Common myeloid progenitor, CD34-positive (primary cell): ENCODE results near the gene WWOX.

Source experiments
- CTCF ChIA-PET: fragments of 350-600 bp; sonication (Branson Sonifier 250); formaldehyde crosslinking; loops from one replicate; lab custom pipeline; 2021; ENCODE audit warnings: antibody characterized with exemption; lab: Charles Lee
- POLR2A ChIA-PET: fragments of 350-600 bp; sonication (Branson Sonifier 250); formaldehyde crosslinking; loops from one replicate; lab custom pipeline; 2021; ENCODE audit warnings: antibody characterized with exemption; lab: Charles Lee
- DNase-seq, 3 donors: peaks; one replicate each; pipeline versions ENCODE4 v3.0.0 to v3.0.0-alpha.2; 2013
- H3K27ac ChIP-seq, 2 experiments: 1 replicate in 1 of 2; 2 replicates in 1 of 2; pipeline ENCODE4 v1.7.0; 2013; ENCODE audit warnings: inconsistent platforms in 2 of 2, low read length in 2 of 2, mild to moderate bottlenecking in 2 of 2, low read depth in 1 of 2, moderate library complexity in 1 of 2; ENCODE audit not compliant: severe bottlenecking in 2 of 2, insufficient read depth in 1 of 2, poor library complexity in 1 of 2
- H3K27me3 ChIP-seq, 5 experiments: replicated peaks in 2 of 5; 1 replicate in 3 of 5; 2 replicates in 2 of 5; pipeline versions ENCODE4 v1.6.1 to v1.7.0; 2013; ENCODE audit warnings: low read length in 4 of 5, mild to moderate bottlenecking in 2 of 5, moderate library complexity in 2 of 5, inconsistent platforms in 1 of 5; ENCODE audit not compliant: insufficient read depth in 5 of 5, control insufficient read depth in 4 of 5
- H3K36me3 ChIP-seq, 4 experiments: 1 replicate in 2 of 4; 2 replicates in 2 of 4; pipeline versions ENCODE4 v1.6.1 to v1.7.0; 2013; ENCODE audit warnings: low read length in 3 of 4, control low read depth in 1 of 4, mild to moderate bottlenecking in 1 of 4; ENCODE audit not compliant: control insufficient read depth in 4 of 4, insufficient read depth in 4 of 4
- H3K4me1 ChIP-seq, 4 experiments: 1 replicate in 3 of 4; 2 replicates in 1 of 4; pipeline versions ENCODE4 v1.6.1 to v1.7.1; 2013; ENCODE audit warnings: low read length in 3 of 4, mild to moderate bottlenecking in 3 of 4, control low read depth in 1 of 4, inconsistent platforms in 1 of 4, moderate library complexity in 1 of 4; ENCODE audit not compliant: control insufficient read depth in 4 of 4, insufficient read depth in 4 of 4; ENCODE audit errors: control extremely low read depth in 1 of 4
- H3K4me3 ChIP-seq, 7 experiments: 1 replicate in 4 of 7; 2 replicates in 3 of 7; pipeline versions ENCODE4 v1.5.1 to v1.7.0; 2013; ENCODE audit warnings: mild to moderate bottlenecking in 7 of 7, low read length in 6 of 7, moderate library complexity in 6 of 7, inconsistent platforms in 2 of 7, low read depth in 2 of 7, control low read depth in 1 of 7; ENCODE audit not compliant: insufficient read depth in 4 of 7, control insufficient read depth in 1 of 7; ENCODE audit errors: extremely low read depth in 1 of 7
- H3K9me3 ChIP-seq, 5 experiments: 1 replicate in 4 of 5; 2 replicates in 1 of 5; pipeline versions ENCODE4 v1.6.1 to v1.7.1; 2013; ENCODE audit warnings: low read length in 4 of 5, mild to moderate bottlenecking in 2 of 5, inconsistent platforms in 1 of 5, low read depth in 1 of 5, moderate library complexity in 1 of 5; ENCODE audit not compliant: control insufficient read depth in 4 of 5, insufficient read depth in 2 of 5; ENCODE audit errors: control extremely low read depth in 1 of 5
- WGBS: methylation state at CpG from one replicate; pipeline ENCODE4 v1.1.5; 2013; ENCODE audit not compliant: insufficient coverage; 5-methylcytosine and 5-hydroxymethylcytosine counted together

The WWOX gene

DNA sequence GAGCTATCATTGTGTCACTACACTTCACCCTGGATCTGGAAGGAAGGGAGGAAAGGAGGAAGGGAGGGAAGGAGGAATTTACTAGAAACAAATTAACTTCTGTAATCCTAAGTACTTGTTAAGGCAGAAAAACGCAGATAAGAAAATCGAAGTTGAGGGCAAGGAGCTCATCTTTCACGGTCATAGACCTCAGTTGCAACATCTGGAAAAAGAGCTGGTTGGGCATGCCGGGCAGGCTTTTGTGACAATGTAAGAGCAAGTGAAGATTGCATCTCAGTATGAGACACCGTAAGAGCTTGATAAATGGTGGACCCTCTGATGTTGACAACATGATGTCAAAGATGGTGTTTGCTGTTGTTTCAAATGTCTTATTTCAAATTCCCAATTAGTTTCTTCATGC lies 779.6 kb downstream of the WWOX start:
- Histone ChIP-seq H3K27ac (no peak overlapping the region), H3K9me3 (no peaks in the 10 kb centered on the region), H3K4me1 (peaks cover 0 to 2% (median 1%) of the 10 kb centered on the region in 4 experiments), H3K4me3 (no peak overlapping the region), H3K36me3 (no peaks in the 10 kb centered on the region), H3K27me3 (no peaks in the 10 kb centered on the region)
- DNase-seq: peak in 1 of 3 donors; percentile 10
- CTCF ChIA-PET: no interaction called here
- 98% methylated on average over 4 of the region's 5 CpGs for WGBS
- POLR2A ChIA-PET: interaction anchor here (0.5 kb wide), 1 partner anchor 12 kb away, joined by 3 read pairs; no protein-coding TSS in a partner anchor

DNA sequence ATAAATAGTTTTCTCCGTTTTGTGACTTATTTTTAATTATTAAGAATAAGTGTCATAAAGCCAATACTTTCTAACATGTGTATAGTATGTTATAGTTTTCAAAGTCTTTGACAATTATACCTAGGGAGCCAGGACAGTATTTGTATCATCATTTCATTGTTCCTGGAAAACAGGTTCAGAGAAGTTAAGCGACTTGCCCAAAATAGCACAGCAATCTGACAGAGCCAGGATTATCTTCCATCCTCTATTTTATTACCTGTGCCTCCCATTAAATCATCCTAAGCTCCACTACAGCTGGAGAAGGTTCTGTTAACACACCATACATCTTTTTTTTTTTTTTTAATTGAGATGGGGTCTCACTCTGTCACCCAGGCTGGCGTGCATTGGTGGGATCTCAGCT lies 782.7 kb downstream of the WWOX start:
- H3K9me3 ChIP-seq: no peaks in the 10 kb centered on the region
- H3K36me3 ChIP-seq: no peaks in the 10 kb centered on the region
- DNase-seq: no peak
- H3K4me1 ChIP-seq: peaks cover 0 to 2% (median 1%) of the 10 kb centered on the region in 4 experiments
- no peak overlapping the region for H3K27ac ChIP-seq
- no peaks in the 10 kb centered on the region for H3K27me3 ChIP-seq
- POLR2A ChIA-PET: no interaction called here
- WGBS: no CpG with 5 or more reads among the region's 3 CpGs
- no peak overlapping the region for H3K4me3 ChIP-seq
- CTCF ChIA-PET: interaction anchor here (0.6 kb wide), 1 partner anchor 336 kb away, joined by 3 read pairs; no protein-coding TSS in a partner anchor

DNA sequence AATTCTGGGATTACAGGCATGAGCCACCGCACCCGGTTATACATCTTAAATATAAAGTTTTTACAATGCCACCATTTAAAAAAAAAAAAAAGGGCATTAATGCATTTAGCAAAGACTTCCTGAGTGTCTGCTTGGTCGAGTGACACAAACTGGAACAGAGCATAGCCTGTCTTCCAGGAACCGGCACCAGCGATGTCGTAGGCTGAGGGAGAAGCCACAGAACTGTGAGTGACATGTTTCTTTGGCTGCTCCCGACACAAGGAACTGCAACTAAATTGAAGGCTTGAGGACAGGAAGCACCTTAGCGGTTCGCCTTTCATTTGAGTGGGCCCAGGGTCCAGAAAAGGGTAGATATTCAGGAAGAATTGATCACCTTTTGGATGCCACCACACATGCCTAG lies 783.3 kb downstream of the WWOX start:
- WGBS: 16% methylated on average over 6 of the region's 9 CpGs
- peak in 2 of 3 donors; percentile 35 to 54 for DNase-seq
- Histone ChIP-seq H3K4me1 (peaks cover 0 to 2% (median 1%) of the 10 kb centered on the region in 4 experiments), H3K36me3 (no peaks in the 10 kb centered on the region), H3K9me3 (no peaks in the 10 kb centered on the region), H3K4me3 (no peak overlapping the region), H3K27ac (no peak overlapping the region), H3K27me3 (no peaks in the 10 kb centered on the region)
- POLR2A ChIA-PET: no interaction called here
- CTCF ChIA-PET: no interaction called here

DNA sequence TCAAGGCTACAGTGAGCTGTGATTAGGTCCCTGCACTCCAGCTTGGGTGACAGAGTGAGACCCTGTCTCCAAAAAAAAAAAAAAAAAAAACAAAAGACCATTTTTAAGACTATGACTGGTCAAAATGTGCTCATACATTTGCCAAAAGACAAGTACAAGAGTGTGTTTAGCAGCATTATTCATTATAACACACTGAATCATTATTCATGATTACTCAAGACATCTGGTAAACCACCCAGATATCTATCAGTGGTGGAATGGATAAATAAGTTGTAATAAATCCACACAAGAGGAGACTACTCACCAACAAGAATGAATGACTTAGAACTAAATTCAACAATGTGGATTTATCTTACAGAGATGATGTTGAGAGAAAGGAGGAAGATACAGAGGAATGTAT lies 784.8 kb downstream of the WWOX start:
- ChIA-PET CTCF (no interaction called here), POLR2A (no interaction called here)
- no peak for DNase-seq
- Histone ChIP-seq H3K36me3 (no peaks in the 10 kb centered on the region), H3K4me1 (peaks cover 0 to 2% (median 1%) of the 10 kb centered on the region in 4 experiments), H3K9me3 (no peaks in the 10 kb centered on the region), H3K4me3 (no peak overlapping the region), H3K27ac (no peak overlapping the region), H3K27me3 (no peaks in the 10 kb centered on the region)

DNA sequence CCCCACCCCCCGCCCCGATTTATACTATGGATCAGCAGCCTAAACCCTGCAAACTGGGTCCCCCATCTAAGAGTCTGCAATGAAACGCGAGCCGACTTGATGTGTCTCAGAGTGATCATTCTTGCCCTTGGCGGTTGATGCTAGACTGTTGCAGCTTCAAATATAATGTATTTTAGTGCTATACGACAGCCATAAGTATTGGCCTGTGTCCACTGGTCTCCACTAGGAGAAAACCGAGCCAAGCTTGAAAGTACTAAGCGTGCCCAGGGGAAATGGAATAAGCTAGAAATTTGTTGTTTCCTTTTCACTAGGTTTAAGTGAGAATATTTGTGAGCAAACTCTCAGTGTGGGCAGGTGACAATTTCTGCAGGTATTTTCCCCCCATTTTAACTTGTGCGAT lies 789.9 kb downstream of the WWOX start:
- 100% methylated on average over 7 of the region's 10 CpGs for WGBS
- Histone ChIP-seq H3K27me3 (no peaks in the 10 kb centered on the region), H3K9me3 (no peaks in the 10 kb centered on the region), H3K4me1 (peaks cover 0 to 7% (median 1%) of the 10 kb centered on the region in 4 experiments), H3K36me3 (no peaks in the 10 kb centered on the region), H3K27ac (no peak overlapping the region), H3K4me3 (no peak overlapping the region)
- ChIA-PET POLR2A (no interaction called here), CTCF (interaction anchor here (0.8 kb wide), 1 partner anchor 157 kb away, joined by 3 read pairs; no protein-coding TSS in a partner anchor)
- no peak for DNase-seq

DNA sequence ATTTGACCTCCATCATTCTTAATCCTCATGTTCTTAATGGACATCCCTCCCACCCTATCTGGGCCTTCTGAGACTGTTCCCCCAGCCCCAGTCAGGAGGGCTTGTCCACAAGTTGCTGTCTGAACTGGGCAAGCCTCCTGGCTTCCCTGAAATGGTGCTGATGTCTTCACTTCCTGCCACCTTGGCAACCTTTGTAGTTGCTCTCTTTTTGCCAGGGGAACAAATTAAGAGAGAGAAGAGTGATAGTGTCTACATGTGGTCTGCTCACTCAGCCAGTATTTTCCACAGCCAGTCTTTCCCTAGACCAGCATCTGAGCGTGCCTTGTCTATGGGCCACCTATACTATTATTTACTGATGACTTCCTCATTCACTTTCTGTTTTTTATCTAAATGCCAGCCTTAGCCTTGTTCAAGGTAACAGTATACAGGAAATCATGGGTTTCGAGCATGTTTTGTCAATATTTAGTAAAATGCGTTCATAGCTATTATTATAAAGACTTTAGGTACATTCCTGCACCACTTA lies 791.0 kb downstream of the WWOX start:
- Histone ChIP-seq H3K9me3 (no peaks in the 10 kb centered on the region), H3K4me3 (no peak overlapping the region), H3K27ac (no peak overlapping the region), H3K4me1 (peaks cover 0 to 7% (median 1%) of the 10 kb centered on the region in 4 experiments), H3K36me3 (no peaks in the 10 kb centered on the region), H3K27me3 (no peaks in the 10 kb centered on the region)
- POLR2A ChIA-PET: no interaction called here
- CTCF ChIA-PET: no interaction called here
- peak in 1 of 3 donors; percentile 4 for DNase-seq
- WGBS: 86% methylated on average over 1 of the region's 3 CpGs

DNA sequence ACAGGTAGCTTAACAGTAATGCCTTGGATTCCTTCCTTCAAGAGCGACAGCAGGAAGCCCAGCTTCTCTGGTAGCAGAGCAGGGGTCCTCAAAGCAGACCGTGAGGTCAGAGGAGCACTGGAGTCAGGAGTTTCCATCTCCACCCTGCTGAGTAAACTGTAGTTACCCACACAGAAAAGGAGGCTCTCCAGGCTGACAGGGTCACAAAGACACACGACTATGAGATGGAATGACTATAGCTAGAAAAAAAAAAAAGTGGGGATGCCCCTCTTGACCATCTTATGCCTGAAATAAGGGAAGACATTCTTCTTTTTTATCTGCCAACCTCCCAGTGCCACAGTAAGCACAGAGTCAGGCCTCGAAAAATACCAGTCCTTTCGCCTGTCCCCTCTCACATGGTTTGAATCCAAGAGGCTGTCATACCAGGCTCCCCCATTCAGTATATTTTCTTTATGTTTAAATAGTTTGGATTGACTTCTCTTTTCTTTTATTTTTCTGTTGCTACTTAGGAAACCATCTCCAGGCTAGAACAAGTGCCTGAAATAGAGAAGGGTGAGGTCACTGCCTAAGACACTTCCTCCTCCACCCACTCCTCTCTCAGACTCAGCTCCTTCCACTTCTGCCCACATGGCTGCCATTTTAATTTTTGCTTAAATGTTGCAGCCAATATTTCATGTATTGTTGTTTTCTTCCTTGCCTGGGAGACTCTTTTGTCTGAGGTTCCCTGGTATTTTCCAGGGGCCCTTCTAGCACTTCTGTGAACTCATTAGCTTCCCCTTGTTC lies 793.7 kb downstream of the WWOX start:
- WGBS: 100% methylated on average over 2 of the region's 5 CpGs
- DNase-seq: peak in 2 of 3 donors; percentile 48 to 63
- ChIA-PET POLR2A (no interaction called here), CTCF (no interaction called here)
- Histone ChIP-seq H3K4me3 (no peak overlapping the region), H3K27ac (no peak overlapping the region), H3K27me3 (no peaks in the 10 kb centered on the region), H3K9me3 (no peaks in the 10 kb centered on the region), H3K36me3 (no peaks in the 10 kb centered on the region), H3K4me1 (peaks cover 0 to 7% (median 1%) of the 10 kb centered on the region in 4 experiments)
